GM11168 (cell line): Measurements from ENCODE around the gene IL10RA.

Source experiments
- in situ Hi-C: fragments of 300-500 bp; cut with MboI; formaldehyde crosslinking; loops from one replicate; pipeline ENCODE4 v1.12.0; 2022; ENCODE audit warnings: low sequenced_read_pairs; ENCODE audit not compliant: unreplicated experiment

Gene IL10RA

GRCh38 chr11:117985953-117986887, at the start of gene IL10RA:
Gene IL10RA, plus strand, starts transcription at chr11:117986394. Its CDS starts 74 bp downstream, at chr11:117986468.
- in situ Hi-C loops, result no loop called here

GRCh38 chr11:117936973-117937372, 49.2 kb upstream of the IL10RA start:
- in situ Hi-C loops, result no loop called here

- in situ Hi-C loops, result no loop called here
These were observed 45.5 kb upstream of the IL10RA start for GRCh38 chr11:117940736-117941135.

- in situ Hi-C loops, result no loop called here
These were observed 45.0 kb upstream of the IL10RA start for GRCh38 chr11:117941163-117941707.

DNA sequence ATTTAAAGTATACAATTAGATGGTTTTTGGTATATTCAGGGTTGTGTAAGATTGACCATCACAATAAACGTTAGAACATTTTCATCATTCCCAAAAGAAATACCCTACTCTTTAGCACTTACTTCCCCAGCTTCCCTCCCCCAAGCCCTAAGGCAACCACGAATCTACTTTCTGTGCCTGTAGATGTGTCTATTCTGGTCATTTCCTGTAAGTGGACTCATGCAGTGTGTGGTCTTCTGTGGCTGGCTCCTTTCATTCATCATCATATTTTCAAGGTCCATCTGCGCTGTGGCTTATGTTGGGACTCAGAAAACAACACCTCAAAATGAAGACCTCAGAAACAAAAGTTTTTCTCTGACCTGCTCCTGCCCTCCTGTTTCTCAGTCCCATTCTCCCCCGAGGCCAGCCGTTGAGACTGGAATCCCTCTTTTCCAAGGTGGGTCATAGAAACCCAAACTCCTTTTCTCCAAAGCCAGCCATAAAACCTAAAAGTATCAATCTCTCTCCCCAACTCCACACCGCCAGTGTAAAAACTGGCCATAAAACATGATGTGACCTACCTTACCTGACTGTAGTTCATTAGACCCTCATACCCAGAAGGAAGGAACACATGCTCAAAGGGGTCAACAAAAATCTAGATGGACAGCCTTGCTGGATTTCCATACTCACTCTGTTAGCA, 44.1 kb upstream of the IL10RA start:
- in situ Hi-C loops, result no loop called here

GRCh38 chr11:117944554-117944953, 41.6 kb upstream of the IL10RA start:
- in situ Hi-C loops, result no loop called here

- in situ Hi-C loops, result loop anchor here (5.0 kb wide), 2 partner anchors 93 to 112 kb away; no protein-coding TSS in a partner anchor
These were observed 41.0 kb upstream of the IL10RA start for GRCh38 chr11:117945047-117945810.

DNA sequence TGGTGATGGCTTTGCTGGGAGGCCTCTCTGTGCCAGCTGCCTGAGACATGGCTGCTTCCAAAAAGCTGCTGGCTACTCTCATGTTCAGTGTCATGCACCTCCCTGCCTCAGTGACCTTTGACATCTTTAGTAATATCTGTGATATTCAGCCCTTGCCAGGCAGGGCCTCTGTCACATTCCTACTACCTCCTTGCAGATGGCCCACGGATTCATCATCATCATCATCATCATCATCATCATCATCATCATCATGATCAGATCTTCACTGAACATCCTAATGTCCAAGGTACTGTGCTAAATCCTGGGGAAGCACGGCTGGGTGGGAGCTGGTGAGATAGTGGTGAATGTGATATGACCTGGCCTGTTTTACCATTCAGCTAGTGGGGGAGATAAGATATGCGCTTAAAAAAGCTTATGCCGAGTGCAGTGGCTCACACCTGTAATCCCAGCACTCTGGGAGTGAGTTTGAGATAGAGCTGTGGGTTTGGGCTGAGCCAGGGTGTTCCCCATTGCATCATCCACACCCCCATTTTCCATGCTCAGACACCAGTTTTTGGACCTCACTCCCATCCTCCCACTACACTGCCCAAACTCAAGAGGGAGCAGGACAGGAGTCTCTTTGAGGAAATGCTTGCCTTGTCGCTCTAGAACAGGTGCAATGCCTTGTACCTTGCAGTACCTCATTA, 39.9 kb upstream of the IL10RA start:
- in situ Hi-C loops, result loop anchor here (5.0 kb wide), 2 partner anchors 94 to 111 kb away; no protein-coding TSS in a partner anchor

DNA sequence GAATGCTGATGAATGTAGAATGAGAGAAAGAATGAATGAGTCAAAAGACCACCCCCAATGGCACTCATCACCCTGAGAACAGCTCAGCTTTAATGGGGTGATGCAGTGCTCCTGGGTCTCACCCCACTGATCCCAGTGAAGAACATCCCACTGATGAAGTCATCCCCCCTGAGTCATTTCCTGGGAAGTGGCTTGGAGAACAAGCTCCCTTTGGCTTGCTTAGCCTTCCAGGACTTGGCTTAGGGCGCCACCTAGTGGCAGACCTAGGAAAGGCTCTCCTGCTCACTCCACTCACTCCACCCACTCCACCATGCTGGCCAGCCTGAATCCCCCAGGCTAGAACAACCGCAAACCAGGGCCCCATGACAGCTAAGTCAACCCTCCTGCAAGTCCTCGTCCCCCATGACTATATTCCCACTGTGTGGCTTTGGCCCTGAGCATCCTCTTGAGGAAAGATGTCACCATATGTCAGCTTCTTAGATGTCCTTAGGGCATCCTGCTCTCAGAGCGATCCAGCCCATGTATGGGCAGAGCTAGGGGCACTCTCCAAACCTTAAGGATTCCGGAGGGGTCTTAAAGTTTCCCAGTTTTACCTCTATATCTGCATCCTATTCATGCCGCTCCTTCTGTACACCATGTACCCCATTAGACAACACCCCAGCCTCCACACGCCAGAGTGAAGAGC, 39.2 kb upstream of the IL10RA start:
- in situ Hi-C loops, result loop anchor here (5.0 kb wide), 2 partner anchors 95 to 110 kb away; no protein-coding TSS in a partner anchor

- in situ Hi-C loops, result loop anchor here (5.0 kb wide), 2 partner anchors 95 to 110 kb away; no protein-coding TSS in a partner anchor
These were observed 38.4 kb upstream of the IL10RA start for GRCh38 chr11:117947751-117948150.

DNA sequence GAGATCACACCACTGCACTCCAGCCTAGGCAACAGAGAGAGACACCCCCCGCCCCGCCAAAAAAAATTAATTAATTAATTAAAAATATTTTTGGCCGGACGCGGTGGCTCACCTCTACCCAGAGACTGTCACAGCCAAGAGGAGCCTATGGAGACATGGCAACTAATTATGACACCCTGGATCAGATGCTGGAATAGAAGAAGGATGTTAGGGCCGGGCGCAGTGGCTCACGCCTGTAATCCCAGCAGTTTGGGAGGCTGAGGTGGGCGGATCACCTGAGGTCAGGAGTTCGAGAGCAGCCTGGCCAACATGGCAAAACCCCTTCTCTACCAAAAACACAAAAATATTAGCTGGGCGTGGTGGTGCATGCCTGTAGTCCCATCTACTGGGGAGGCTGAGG, 37.7 kb upstream of the IL10RA start:
- in situ Hi-C loops, result loop anchor here (5.0 kb wide), 2 partner anchors 96 to 109 kb away; no protein-coding TSS in a partner anchor

DNA sequence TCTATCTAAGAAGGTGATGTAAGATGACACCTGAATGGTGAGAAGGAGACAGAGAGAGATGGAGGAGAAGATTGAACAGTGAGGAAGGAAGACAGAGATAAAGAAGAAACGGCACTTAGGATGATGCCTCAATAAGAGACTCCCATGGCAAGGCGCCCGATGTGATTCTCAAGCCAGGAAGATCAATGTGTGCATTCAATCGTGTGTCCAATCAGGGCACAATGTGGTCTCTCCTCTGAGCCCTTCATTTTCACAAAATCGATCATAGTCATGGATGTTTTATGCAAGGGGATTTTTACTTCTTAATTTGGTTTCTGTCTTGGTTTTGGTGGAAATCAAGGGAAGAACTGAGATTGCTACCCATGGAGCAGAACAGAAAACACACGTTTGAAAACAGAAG, 37.1 kb upstream of the IL10RA start:
- in situ Hi-C loops, result loop anchor here (5.0 kb wide), 2 partner anchors 97 to 108 kb away; no protein-coding TSS in a partner anchor

- in situ Hi-C loops, result no loop called here
These were observed 35.9 kb upstream of the IL10RA start for GRCh38 chr11:117950301-117950700.

DNA sequence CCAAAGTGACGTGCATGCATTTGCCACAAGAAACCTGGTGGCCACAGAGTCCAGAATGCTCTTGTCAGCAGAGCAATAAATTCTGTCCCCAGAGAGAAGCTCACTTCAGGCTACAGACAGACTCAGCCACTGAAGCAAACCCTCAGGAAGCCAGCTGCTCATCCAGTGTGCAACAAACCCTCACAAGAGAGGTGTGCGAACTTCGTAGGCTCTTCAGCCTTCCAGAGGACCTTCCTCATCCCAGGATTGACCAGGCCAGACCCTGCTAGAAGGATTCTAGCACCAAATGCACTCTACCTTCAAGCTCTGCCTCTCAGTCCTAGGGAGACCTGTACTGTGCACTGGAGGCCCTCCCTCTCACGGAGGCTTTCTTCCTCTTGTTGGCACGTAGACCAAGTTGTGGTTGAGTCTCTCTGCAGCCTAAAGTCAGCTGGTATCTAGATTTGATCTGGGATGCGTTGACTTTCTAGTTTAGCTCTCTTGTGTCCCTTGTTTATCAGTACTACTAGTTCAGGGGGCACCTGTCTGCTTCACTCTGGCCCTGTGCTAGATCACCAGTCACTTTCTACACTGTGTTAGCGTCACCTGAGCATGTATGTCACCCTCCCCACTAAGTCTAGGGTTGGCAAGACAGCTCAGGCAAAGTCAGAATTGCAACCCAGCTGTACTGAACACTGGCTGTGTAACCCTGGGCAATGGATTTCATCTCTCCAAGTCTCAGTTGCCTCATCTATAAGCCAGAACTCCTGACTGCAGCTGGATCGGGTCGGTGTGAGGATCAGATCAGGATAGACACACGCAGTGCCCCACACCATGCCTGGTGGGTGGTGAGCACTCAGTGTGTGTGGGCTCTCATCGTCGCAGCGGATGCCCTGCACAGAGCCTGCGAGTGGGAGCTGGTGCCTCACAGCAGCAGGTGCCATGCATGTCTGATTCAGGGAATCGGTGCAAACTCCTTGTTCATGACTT, 34.9 kb upstream of the IL10RA start:
- in situ Hi-C loops, result no loop called here

DNA sequence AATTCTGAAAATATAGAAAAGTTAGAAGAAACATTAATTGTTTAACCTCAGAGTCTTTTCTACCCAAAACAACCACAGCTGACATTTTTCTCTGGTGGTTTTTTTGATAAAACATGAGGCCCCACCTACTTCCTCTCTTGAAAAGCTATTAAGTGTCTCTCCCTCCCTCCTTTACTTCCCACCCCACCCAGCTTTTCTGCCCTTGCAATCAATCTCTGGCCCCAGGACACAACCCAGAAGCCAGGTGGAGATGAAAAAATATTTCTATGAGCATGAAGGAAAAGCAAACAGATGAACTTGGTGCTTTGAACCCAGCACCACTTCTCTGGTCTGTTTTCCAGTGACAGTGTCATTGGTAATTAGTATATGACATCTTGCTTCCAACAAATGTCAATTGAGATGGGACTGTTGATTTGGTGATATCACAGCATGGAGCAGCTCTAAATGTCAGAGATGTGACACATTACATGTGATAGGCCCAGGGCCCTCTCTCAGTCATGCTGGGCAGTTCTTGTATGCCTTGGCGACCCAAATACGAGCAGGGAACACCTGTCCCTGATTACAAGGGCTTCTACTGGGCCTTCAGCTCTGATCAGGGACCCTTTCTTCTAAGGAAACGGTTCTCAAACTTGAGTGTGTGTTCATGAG, 33.0 kb upstream of the IL10RA start:
- in situ Hi-C loops, result no loop called here

GRCh38 chr11:117958949-117959348, 27.2 kb upstream of the IL10RA start:
- in situ Hi-C loops, result no loop called here

- in situ Hi-C loops, result no loop called here
These were observed 26.6 kb upstream of the IL10RA start for GRCh38 chr11:117959438-117960149.
